Activated naive CD4-positive, alpha-beta T cell treated with anti-CD3 and anti-CD28 coated beads, Interleukin-2, amount 50 U/mL, for 24 hours (primary cell): Measurements from ENCODE around the gene TMEM218.
"Not testable (repeated sequence)": the region's sequence is repeated elsewhere in the genome, so short reads cannot be mapped to it uniquely, and the experiment has no call there.

Experiments used
- H3K27ac Mint-ChIP-seq: one replicate; pipeline ENCODE4 v1.8.0; 2021; ENCODE audit warnings: mild to moderate bottlenecking, mixed read lengths
- H3K27me3 Mint-ChIP-seq: one replicate; pipeline ENCODE4 v1.8.0; 2021; ENCODE audit warnings: mixed read lengths
- H3K36me3 Mint-ChIP-seq: one replicate; pipeline ENCODE4 v1.8.0; 2021; ENCODE audit warnings: mixed read lengths
- H3K4me1 Mint-ChIP-seq: one replicate; pipeline ENCODE4 v1.8.0; 2021; ENCODE audit warnings: mixed read lengths
- H3K4me3 Mint-ChIP-seq: one replicate; pipeline ENCODE4 v1.8.0; 2021; ENCODE audit warnings: mild to moderate bottlenecking, mixed read lengths
- H3K9me3 Mint-ChIP-seq: one replicate; pipeline ENCODE4 v1.8.0; 2021; ENCODE audit warnings: mixed read lengths

Gene TMEM218

DNA sequence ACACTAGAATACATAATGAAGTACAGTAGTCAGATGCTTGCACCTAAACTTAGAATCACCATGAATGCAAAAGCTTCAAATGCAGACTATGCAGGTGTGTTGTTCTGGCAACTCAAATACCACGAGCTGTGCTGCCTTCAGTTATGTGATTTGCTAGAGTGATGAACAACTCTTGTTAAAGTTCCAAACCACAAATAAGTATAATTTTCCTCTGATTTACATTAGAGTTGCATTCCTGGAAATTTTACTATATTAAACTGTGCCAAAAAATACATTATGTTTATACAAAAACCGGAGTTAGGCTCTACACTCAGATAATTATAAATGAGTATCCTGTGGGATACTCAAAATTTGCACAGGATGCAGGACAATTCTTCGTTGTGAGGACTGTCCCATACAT lies 3.0 kb downstream of the TMEM218 start:
- Mint-ChIP-seq H3K27ac (no peak overlapping the region), H3K27me3 (no peaks in the 10 kb centered on the region), H3K36me3 (peaks cover 6% of the 10 kb centered on the region), H3K9me3 (no peaks in the 10 kb centered on the region), H3K4me3 (no peak overlapping the region), H3K4me1 (peaks cover 40% of the 10 kb centered on the region)

GRCh38 chr11:125105926-125106325 lies 5.5 kb downstream of the TMEM218 start:
- Mint-ChIP-seq H3K4me3 (no peak overlapping the region), H3K27ac (no peak overlapping the region), H3K36me3 (peaks cover 15% of the 10 kb centered on the region), H3K9me3 (no peaks in the 10 kb centered on the region), H3K4me1 (peaks cover 25% of the 10 kb centered on the region), H3K27me3 (no peaks in the 10 kb centered on the region)

- peaks cover 21% of the 10 kb centered on the region for H3K36me3 Mint-ChIP-seq
- H3K27ac Mint-ChIP-seq: no peak overlapping the region
- H3K9me3 Mint-ChIP-seq: no peaks in the 10 kb centered on the region
- H3K27me3 Mint-ChIP-seq: no peaks in the 10 kb centered on the region
- no peak overlapping the region for H3K4me3 Mint-ChIP-seq
- H3K4me1 Mint-ChIP-seq: peaks cover 18% of the 10 kb centered on the region
These were observed 8.9 kb downstream of the TMEM218 start for GRCh38 chr11:125102510-125102909.

DNA sequence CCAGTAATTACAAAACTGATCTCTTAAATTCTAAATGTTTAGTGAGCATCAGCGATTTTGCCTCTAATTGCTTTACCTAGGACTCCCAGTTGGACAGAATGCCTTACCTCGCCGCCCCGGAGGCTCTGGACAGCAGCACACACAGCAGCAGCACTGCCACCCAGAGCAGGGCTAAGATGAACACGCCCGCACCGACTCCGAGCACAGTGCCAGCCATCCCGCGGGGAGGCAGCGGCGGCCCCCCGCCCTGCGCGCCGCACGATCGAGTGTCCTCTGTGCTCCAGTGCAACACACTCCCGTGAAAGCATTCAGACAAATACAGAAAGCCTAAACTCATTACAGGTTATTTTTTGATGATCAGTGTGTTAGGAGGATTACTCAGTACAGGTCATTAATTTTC lies 9.4 kb downstream of the TMEM218 start:
- Mint-ChIP-seq H3K9me3 (no peaks in the 10 kb centered on the region), H3K4me1 (peaks cover 18% of the 10 kb centered on the region), H3K27me3 (no peaks in the 10 kb centered on the region), H3K4me3 (no peak overlapping the region), H3K27ac (no peak overlapping the region), H3K36me3 (peaks cover 21% of the 10 kb centered on the region)

DNA sequence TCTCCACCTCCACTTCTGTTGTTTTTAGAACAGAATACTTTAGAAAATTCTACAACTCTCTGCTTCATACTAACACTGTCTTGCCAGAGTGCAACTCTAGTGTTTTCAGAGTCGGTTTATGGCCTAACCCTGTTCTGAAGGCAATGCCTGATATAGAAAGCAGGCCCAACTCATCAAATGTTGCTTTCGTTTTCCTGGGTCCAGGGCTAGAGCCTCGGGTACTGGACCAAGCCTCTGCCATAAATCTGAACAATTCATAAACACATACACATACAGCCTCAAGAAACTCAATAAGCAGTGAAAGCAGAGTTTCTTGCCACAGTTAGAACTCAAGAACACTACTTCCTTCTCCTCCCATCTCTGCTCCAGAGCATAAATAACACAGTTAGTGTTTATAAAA lies 9.8 kb downstream of the TMEM218 start:
- Mint-ChIP-seq H3K4me1 (peaks cover 18% of the 10 kb centered on the region), H3K27ac (no peak overlapping the region), H3K9me3 (no peaks in the 10 kb centered on the region), H3K27me3 (no peaks in the 10 kb centered on the region), H3K36me3 (peaks cover 22% of the 10 kb centered on the region), H3K4me3 (no peak overlapping the region)

DNA sequence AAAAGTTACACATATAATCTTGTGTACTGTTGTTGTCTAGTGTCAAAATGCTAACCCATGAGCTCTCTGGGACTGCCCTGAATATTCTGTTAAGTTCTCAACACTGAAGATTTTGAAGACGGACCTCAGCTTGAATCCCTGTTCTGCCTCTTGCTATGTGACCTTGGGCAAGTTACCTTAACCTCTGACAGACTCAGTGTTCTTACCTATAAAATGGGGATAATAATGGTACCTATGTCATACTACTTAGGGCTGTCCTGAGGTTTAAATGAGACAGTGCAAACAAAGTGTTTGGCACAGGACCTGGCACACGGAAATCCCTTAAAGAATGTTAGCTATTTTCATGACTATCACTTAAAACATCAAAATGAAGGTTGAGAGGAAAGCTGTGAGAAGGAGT lies 11.3 kb downstream of the TMEM218 start:
- H3K36me3 Mint-ChIP-seq: peaks cover 21% of the 10 kb centered on the region
- H3K27ac Mint-ChIP-seq: no peak overlapping the region

GRCh38 chr11:125094731-125095130 lies 16.7 kb downstream of the TMEM218 start:
- Mint-ChIP-seq H3K36me3 (peaks cover 6% of the 10 kb centered on the region), H3K4me1 (no peaks in the 10 kb centered on the region), H3K9me3 (no peaks in the 10 kb centered on the region), H3K27me3 (no peaks in the 10 kb centered on the region), H3K4me3 (no peak overlapping the region), H3K27ac (no peak overlapping the region)

More for the DNA sequence above, 11.3 kb downstream of the TMEM218 start:
- no peaks in the 10 kb centered on the region for H3K27me3 Mint-ChIP-seq
- no peak overlapping the region for H3K4me3 Mint-ChIP-seq
- no peaks in the 10 kb centered on the region for H3K9me3 Mint-ChIP-seq
- H3K4me1 Mint-ChIP-seq: peaks cover 7% of the 10 kb centered on the region

GRCh38 chr11:125093502-125093901 lies 17.9 kb downstream of the TMEM218 start:
- Mint-ChIP-seq H3K4me3 (no peak overlapping the region), H3K36me3 (peaks cover 6% of the 10 kb centered on the region), H3K9me3 (no peaks in the 10 kb centered on the region), H3K27ac (peak overlapping the region; percentile 81), H3K4me1 (no peaks in the 10 kb centered on the region), H3K27me3 (no peaks in the 10 kb centered on the region)

- H3K9me3 Mint-ChIP-seq: no peaks in the 10 kb centered on the region
- H3K36me3 Mint-ChIP-seq: peaks cover 6% of the 10 kb centered on the region
- no peaks in the 10 kb centered on the region for H3K27me3 Mint-ChIP-seq
- no peaks in the 10 kb centered on the region for H3K4me1 Mint-ChIP-seq
- H3K4me3 Mint-ChIP-seq: no peak overlapping the region
- H3K27ac Mint-ChIP-seq: no peak overlapping the region
These were observed 18.8 kb downstream of the TMEM218 start for GRCh38 chr11:125092669-125093068.

- Mint-ChIP-seq H3K36me3 (peaks cover 6% of the 10 kb centered on the region), H3K9me3 (no peaks in the 10 kb centered on the region), H3K4me1 (no peaks in the 10 kb centered on the region), H3K4me3 (no peak overlapping the region), H3K27me3 (no peaks in the 10 kb centered on the region), H3K27ac (no peak overlapping the region)
These were observed 19.4 kb downstream of the TMEM218 start for GRCh38 chr11:125091877-125092664.

GRCh38 chr11:125091247-125091876 lies 20.1 kb downstream of the TMEM218 start:
- H3K27me3 Mint-ChIP-seq: no peaks in the 10 kb centered on the region
- no peak overlapping the region for H3K27ac Mint-ChIP-seq
- no peak overlapping the region for H3K4me3 Mint-ChIP-seq
- H3K36me3 Mint-ChIP-seq: peaks cover 3% of the 10 kb centered on the region
- no peaks in the 10 kb centered on the region for H3K4me1 Mint-ChIP-seq
- H3K9me3 Mint-ChIP-seq: no peaks in the 10 kb centered on the region

GRCh38 chr11:125090816-125091215 lies 20.6 kb downstream of the TMEM218 start:
- Mint-ChIP-seq H3K9me3 (no peaks in the 10 kb centered on the region), H3K27me3 (no peaks in the 10 kb centered on the region), H3K36me3 (no peaks in the 10 kb centered on the region), H3K4me3 (no peak overlapping the region), H3K4me1 (no peaks in the 10 kb centered on the region), H3K27ac (no peak overlapping the region)

DNA sequence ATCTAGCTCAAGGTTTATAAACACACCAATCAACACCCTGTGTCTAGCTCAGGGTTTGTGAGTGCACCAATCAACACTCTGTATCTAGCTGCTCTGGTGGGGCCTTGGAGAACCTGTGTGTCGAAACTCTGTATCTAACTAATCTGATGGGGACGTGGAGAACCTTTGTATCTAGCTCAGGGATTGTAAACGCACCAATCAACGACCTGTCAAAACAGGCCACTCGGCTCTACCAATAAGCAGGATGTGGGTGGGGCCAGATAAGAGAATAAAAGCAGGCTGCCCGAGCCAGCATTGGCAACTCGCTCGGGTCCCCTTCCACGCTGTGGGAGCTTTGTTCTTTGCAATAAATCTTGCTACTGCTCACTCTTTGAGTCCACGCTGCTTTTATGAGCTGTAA lies 21.3 kb downstream of the TMEM218 start:
- H3K9me3 Mint-ChIP-seq, H3K36me3 Mint-ChIP-seq, H3K4me3 Mint-ChIP-seq, H3K4me1 Mint-ChIP-seq, H3K27me3 Mint-ChIP-seq, H3K27ac Mint-ChIP-seq: not testable (repeated sequence)

DNA sequence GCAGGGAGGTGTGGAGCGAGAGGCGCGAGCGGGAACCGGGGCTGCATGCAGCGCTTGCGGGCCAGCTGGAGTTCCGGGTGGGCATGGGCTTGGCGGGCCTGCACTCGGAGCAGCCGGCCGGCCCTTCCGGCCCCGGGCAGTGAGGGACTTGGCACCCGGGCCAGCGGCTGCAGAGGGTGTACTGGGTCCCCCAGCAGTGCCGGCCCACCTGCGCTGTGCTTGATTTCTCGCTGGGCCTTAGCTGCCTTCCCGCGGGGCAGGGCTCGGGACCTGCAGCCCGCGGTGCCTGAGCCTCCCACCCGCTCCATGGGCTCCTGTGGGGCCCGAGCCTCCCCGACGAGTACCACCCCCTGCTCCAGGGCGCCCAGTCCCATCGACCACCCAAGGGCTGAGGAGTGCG lies 21.9 kb downstream of the TMEM218 start:
- not testable (repeated sequence) for H3K9me3 Mint-ChIP-seq, H3K4me1 Mint-ChIP-seq, H3K27ac Mint-ChIP-seq, H3K4me3 Mint-ChIP-seq, H3K36me3 Mint-ChIP-seq, H3K27me3 Mint-ChIP-seq

DNA sequence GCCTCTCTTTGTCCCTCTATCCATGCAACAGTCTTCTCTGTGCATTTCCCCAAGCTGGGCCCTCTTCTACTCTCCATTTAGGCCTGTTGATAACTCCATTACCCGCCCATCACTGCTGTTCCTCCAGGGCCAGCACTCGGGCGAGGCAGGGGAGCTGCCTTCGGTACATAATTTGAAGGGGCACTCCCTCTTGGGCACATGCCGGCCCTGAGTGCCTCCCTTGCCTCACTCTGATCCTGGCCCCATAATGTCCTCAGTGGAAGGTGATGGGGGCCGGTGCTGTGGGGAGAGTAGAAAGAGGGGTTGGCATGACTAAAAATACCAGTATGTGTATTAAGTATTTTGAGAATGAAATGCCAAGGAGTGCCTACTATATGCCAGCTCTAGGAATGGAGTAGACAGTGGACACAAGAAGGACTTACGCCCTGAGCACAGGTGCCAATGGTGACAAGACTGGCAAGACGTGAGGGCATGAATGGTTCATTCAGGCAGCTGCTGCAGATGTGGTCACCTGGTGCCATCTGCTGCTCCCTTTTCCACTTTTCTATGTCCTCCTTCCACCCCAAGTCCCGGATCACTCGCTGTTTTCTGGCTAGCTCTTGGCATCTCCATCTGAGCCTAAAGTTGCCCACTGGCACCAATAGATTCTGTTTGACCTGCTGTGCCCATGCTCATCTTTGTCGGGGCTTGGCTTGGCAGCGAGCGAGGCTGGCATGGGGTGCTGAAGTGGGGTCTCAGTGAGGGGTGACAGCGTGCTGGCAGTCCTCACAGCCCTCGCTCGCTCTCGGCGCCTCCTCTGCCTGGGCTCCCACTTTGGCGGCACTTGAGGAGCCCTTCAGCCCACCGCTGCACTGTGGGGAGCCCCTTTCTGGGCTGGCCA lies 22.6 kb downstream of the TMEM218 start:
- H3K27me3 Mint-ChIP-seq: no peaks in the 10 kb centered on the region
- H3K9me3 Mint-ChIP-seq: no peaks in the 10 kb centered on the region
- no peak overlapping the region for H3K4me3 Mint-ChIP-seq
- no peaks in the 10 kb centered on the region for H3K4me1 Mint-ChIP-seq
- no peak overlapping the region for H3K27ac Mint-ChIP-seq
- H3K36me3 Mint-ChIP-seq: no peaks in the 10 kb centered on the region

DNA sequence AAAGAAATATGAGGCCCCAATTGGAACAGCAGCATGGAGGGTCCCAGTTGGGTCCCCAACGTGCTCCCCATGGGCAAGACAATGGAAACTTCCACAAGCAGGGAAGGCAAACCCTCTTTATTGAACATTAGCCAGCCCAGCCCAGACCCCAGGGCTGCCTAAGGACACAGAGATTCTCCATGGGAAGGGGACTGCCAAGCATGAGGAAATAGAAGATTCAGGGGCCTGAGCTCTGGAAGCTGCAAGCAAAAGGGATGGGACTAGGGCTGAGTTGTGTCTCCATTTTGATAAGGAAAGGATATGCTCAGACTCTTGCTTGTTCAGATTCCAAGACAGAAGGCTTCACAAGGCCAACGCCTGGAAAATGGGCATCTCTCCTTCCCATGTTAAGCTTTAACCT lies 23.3 kb downstream of the TMEM218 start:
- H3K36me3 Mint-ChIP-seq: no peaks in the 10 kb centered on the region
- no peaks in the 10 kb centered on the region for H3K9me3 Mint-ChIP-seq

More for the DNA sequence above, 23.3 kb downstream of the TMEM218 start:
- no peaks in the 10 kb centered on the region for H3K27me3 Mint-ChIP-seq
- no peaks in the 10 kb centered on the region for H3K4me1 Mint-ChIP-seq
- no peak overlapping the region for H3K27ac Mint-ChIP-seq
- no peak overlapping the region for H3K4me3 Mint-ChIP-seq
